Neuronal stem cell (in vitro differentiated cells): ENCODE data around the gene MCAT.

Experiments used
- DNase-seq: peaks from one replicate; pipeline ENCODE4 v3.0.0-alpha.2; 2013; ENCODE audit warnings: low spot score
- H2AFZ ChIP-seq: one replicate; pipeline ENCODE4 v1.6.1; 2013; ENCODE audit warnings: mild to moderate bottlenecking, low read length, inconsistent platforms
- H2AK5ac ChIP-seq: 2 replicates; pipeline ENCODE4 v1.6.1; 2013; ENCODE audit warnings: low read depth, mild to moderate bottlenecking, inconsistent platforms, low read length, moderate library complexity, mixed read lengths
- H2BK120ac ChIP-seq: 2 replicates; pipeline ENCODE4 v1.6.1; 2013; ENCODE audit warnings: low read depth, mild to moderate bottlenecking, inconsistent platforms, low read length, moderate library complexity, mixed read lengths
- H2BK12ac ChIP-seq: one replicate; pipeline ENCODE4 v1.6.1; 2013; ENCODE audit warnings: low read length, inconsistent platforms
- H2BK15ac ChIP-seq: 2 replicates; pipeline ENCODE4 v1.6.1; 2013; ENCODE audit warnings: mild to moderate bottlenecking, low read length, inconsistent platforms, mixed read lengths
- H2BK5ac ChIP-seq: one replicate; pipeline ENCODE4 v1.6.1; 2013; ENCODE audit warnings: inconsistent platforms, mild to moderate bottlenecking, low read length, moderate library complexity
- H3K14ac ChIP-seq: one replicate; pipeline ENCODE4 v1.6.1; 2013; ENCODE audit warnings: low read length, inconsistent platforms
- H3K18ac ChIP-seq: 2 replicates; pipeline ENCODE4 v1.6.1; 2013; ENCODE audit warnings: low read length, inconsistent platforms
- H3K23ac ChIP-seq: 2 replicates; pipeline ENCODE4 v1.6.1; 2013; ENCODE audit warnings: low read depth, mild to moderate bottlenecking, mixed read lengths, low read length, inconsistent platforms; ENCODE audit not compliant: poor library complexity
- H3K27ac ChIP-seq: replicated peaks from 3 replicates; pipeline ENCODE4 v1.5.1; 2013; ENCODE audit warnings: low read length, inconsistent platforms
- H3K27me3 ChIP-seq, 3 experiments: 2 replicates each; pipeline ENCODE4 v1.6.1; 2013; ENCODE audit warnings: low read length in 3 of 3, mild to moderate bottlenecking in 2 of 3, inconsistent platforms in 1 of 3, low read depth in 1 of 3, mixed read lengths in 1 of 3, moderate library complexity in 1 of 3; ENCODE audit not compliant: control insufficient read depth in 3 of 3, insufficient read depth in 3 of 3
- H3K36me3 ChIP-seq, 2 donors: replicated peaks in 1 of 2; 2 replicates each; pipeline ENCODE4 v1.6.1; 2013; ENCODE audit warnings: low read length in 2 of 2; ENCODE audit not compliant: control insufficient read depth in 2 of 2, insufficient read depth in 2 of 2
- H3K4ac ChIP-seq: 2 replicates; pipeline ENCODE4 v1.6.1; 2013; ENCODE audit warnings: inconsistent platforms, mild to moderate bottlenecking, low read length, moderate library complexity
- H3K4me1 ChIP-seq, 2 donors: 1 replicate in 1 of 2; 2 replicates in 1 of 2; pipeline ENCODE4 v1.6.1; 2013; ENCODE audit warnings: low read length in 2 of 2, low read depth in 1 of 2; ENCODE audit not compliant: control insufficient read depth in 2 of 2, insufficient read depth in 1 of 2
- H3K4me2 ChIP-seq: one replicate; pipeline ENCODE4 v1.6.1; 2013; ENCODE audit warnings: mild to moderate bottlenecking, low read length, inconsistent platforms; ENCODE audit not compliant: insufficient read depth, poor library complexity, severe bottlenecking
- H3K4me3 ChIP-seq, 2 donors: 2 replicates each; pipeline ENCODE4 v1.5.1; 2013; ENCODE audit warnings: low read length in 2 of 2, mild to moderate bottlenecking in 2 of 2, inconsistent platforms in 1 of 2, moderate library complexity in 1 of 2
- H3K79me1 ChIP-seq: one replicate; pipeline ENCODE4 v1.6.1; 2013; ENCODE audit warnings: low read depth, mild to moderate bottlenecking, inconsistent platforms, low read length, moderate library complexity
- H3K9ac ChIP-seq: one replicate; pipeline ENCODE4 v1.6.1; 2013; ENCODE audit warnings: mild to moderate bottlenecking, low read depth, low read length, inconsistent platforms; ENCODE audit not compliant: poor library complexity
- H3K9me3 ChIP-seq, 2 donors: replicated peaks in 1 of 2; 2 replicates each; pipeline versions ENCODE3 to v1.6.1; 2013; ENCODE audit warnings: low read length in 2 of 2, mild to moderate bottlenecking in 2 of 2, inconsistent platforms in 1 of 2, low read depth in 1 of 2, mixed read lengths in 1 of 2, moderate library complexity in 1 of 2; ENCODE audit not compliant: control insufficient read depth in 2 of 2, insufficient read depth in 1 of 2
- H4K8ac ChIP-seq: one replicate; pipeline ENCODE4 v1.6.1; 2013; ENCODE audit warnings: low read depth, mild to moderate bottlenecking, inconsistent platforms, low read length, moderate library complexity
- H4K91ac ChIP-seq: one replicate; pipeline ENCODE4 v1.6.1; 2013; ENCODE audit warnings: low read length, low read depth, mild to moderate bottlenecking, inconsistent platforms; ENCODE audit not compliant: poor library complexity
- WGBS, 2 donors: extraction: QIAGEN DNeasy Blood & Tissue Kit; methylation state at CpG; one replicate each; pipeline ENCODE4 v1.1.7; 2013; ENCODE audit warnings: missing lambda C conversion rate in 2 of 2, mixed read lengths in 1 of 2; ENCODE audit not compliant: insufficient read length in 2 of 2, insufficient replicate concordance in 1 of 2; ENCODE audit errors: extremely low coverage in 2 of 2; 5-methylcytosine and 5-hydroxymethylcytosine counted together

The MCAT gene

GRCh38 chr22:43135565-43135964 lies 7.6 kb downstream of the MCAT start:
- no CpG with 5 or more reads among the region's 5 CpGs for WGBS, 2 donors
- Histone ChIP-seq H3K9ac (no peak overlapping the region), H3K23ac (no peak overlapping the region), H3K14ac (no peak overlapping the region), H2BK15ac (no peak overlapping the region), H3K27ac (no peak overlapping the region), H4K8ac (no peak overlapping the region), H3K9me3 (no peaks in the 10 kb centered on the region), H3K4ac (no peak overlapping the region), H3K36me3 (peaks cover 51 to 94% of the 10 kb centered on the region in 2 donors), H2BK12ac (no peak overlapping the region), H3K4me1 (no peaks in the 10 kb centered on the region), H3K27me3 (peaks cover 0 to 2% (median 0%) of the 10 kb centered on the region in 3 experiments), H2AK5ac (no peak overlapping the region), H3K18ac (no peak overlapping the region), H2AFZ (no peak overlapping the region), H4K91ac (peak overlapping the region; percentile 44), H3K4me3 (peak overlapping the region in 1 of 2 donors; percentile 1), H3K4me2 (no peak overlapping the region), H3K79me1 (peaks cover 3% of the 10 kb centered on the region), H2BK5ac (no peak overlapping the region), H2BK120ac (no peak overlapping the region)
- DNase-seq = no peak

DNA sequence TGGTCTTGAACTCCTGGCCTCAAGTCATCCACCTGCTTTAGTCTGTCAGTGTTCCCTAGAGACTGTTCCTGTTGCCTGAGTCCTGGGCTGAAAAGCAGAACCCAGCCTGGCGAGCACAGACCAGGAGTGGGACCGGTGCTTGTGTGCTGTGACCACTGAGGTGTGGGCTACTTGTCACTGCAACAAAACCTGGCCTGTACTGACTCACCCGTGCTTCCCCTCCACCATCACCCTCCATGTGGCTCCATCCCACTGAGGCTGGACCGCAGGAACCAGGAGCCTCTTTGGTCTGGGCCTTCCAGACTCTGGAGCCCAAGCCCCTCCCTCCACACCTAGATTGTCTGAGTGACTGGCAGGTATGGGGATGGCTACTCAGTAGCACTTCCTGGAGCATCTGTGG lies 8.6 kb downstream of the MCAT start:
- Histone ChIP-seq H3K9ac (no peak overlapping the region), H4K8ac (no peak overlapping the region), H2AK5ac (no peak overlapping the region), H3K23ac (no peak overlapping the region), H2BK12ac (no peak overlapping the region), H2AFZ (no peak overlapping the region), H3K4me3 (no peak overlapping the region), H2BK120ac (no peak overlapping the region), H2BK15ac (no peak overlapping the region), H4K91ac (no peak overlapping the region), H3K27me3 (peaks cover 0 to 2% (median 0%) of the 10 kb centered on the region in 3 experiments), H2BK5ac (no peak overlapping the region), H3K27ac (no peak overlapping the region), H3K36me3 (peaks cover 45 to 84% of the 10 kb centered on the region in 2 donors), H3K79me1 (peaks cover 3% of the 10 kb centered on the region), H3K14ac (no peak overlapping the region), H3K4ac (no peak overlapping the region), H3K9me3 (no peaks in the 10 kb centered on the region), H3K4me2 (no peak overlapping the region), H3K18ac (no peak overlapping the region), H3K4me1 (peaks cover 0 to 1% of the 10 kb centered on the region in 2 donors)
- no peak for DNase-seq
- WGBS, 2 donors = no CpG with 5 or more reads among the region's 4 CpGs

DNA sequence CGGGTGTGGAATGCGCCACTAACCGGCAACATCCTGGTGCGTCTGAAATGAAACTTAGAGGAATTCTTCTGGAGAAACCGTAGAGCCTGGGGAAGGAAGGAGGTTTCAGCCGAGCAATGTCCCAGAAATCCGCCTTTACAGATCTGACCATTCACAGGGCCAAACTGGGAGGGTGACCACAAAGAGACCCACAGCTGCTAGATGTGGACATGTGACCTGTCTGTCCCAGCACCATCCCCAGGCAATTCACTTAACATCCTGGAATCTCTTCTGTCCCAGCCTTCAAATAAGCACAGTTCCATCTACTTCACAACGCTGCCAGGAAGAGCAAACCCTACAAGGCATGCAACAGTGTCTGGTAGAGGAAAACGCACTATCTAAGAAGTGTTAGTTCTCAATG lies 9.8 kb downstream of the MCAT start:
- Histone ChIP-seq H2AFZ (no peak overlapping the region), H3K79me1 (peaks cover 3% of the 10 kb centered on the region), H3K27me3 (peaks cover 0 to 2% (median 0%) of the 10 kb centered on the region in 3 experiments), H3K27ac (no peak overlapping the region), H2AK5ac (no peak overlapping the region), H2BK5ac (no peak overlapping the region), H3K4ac (no peak overlapping the region), H3K4me3 (no peak overlapping the region), H3K9me3 (no peaks in the 10 kb centered on the region), H3K36me3 (peaks cover 39 to 72% of the 10 kb centered on the region in 2 donors), H3K23ac (no peak overlapping the region), H3K4me1 (peaks cover 0 to 3% of the 10 kb centered on the region in 2 donors), H2BK12ac (no peak overlapping the region), H2BK120ac (no peak overlapping the region), H3K14ac (no peak overlapping the region), H3K4me2 (no peak overlapping the region), H4K8ac (no peak overlapping the region), H3K9ac (no peak overlapping the region), H4K91ac (no peak overlapping the region), H2BK15ac (no peak overlapping the region), H3K18ac (no peak overlapping the region)
- no CpG with 5 or more reads among the region's 9 CpGs for WGBS, 2 donors
- no peak for DNase-seq

DNA sequence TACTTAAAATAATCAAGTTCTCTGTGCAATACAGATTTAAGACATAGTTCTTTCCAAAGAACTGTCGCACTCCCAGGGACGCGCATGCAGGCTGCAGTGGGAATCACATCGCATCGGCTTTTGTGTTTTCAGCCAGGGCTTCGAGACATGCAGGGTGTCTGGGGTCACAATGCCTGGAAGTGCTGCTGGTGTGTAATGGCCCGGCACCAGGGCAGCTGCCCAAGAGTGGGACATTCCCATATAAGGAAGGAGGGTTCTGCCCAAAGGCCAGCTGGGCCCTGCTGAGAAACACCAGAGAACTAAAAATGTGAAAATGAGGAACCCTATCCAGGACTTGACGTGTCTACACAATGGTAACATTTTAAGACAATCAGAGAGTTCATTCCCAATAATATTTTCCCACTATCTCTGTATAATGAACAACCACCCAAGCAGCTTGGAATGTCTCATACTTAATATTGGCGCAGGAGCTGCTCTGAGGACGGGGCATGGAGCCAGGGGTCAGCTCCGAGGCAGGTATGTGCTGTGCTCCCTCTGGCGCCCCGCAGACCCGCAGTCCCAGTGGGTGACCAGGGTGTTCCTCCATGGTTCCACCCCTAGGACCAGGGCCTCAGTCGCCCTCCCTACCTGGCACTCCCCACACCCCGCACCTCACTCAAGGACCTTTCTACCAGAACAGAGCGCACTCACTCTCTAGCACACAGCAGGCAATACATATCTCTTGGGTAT lies 11.3 kb downstream of the MCAT start:
- Histone ChIP-seq H3K23ac (no peak overlapping the region), H3K27ac (no peak overlapping the region), H3K9ac (no peak overlapping the region), H3K4me2 (no peak overlapping the region), H2BK5ac (no peak overlapping the region), H2BK120ac (no peak overlapping the region), H2AFZ (no peak overlapping the region), H2BK15ac (no peak overlapping the region), H4K8ac (no peak overlapping the region), H3K4me3 (no peak overlapping the region), H3K79me1 (peaks cover 3% of the 10 kb centered on the region), H3K36me3 (peaks cover 35 to 58% of the 10 kb centered on the region in 2 donors), H2BK12ac (no peak overlapping the region), H3K9me3 (no peaks in the 10 kb centered on the region), H3K14ac (no peak overlapping the region), H2AK5ac (no peak overlapping the region), H3K18ac (no peak overlapping the region), H3K4me1 (peaks cover 0 to 5% of the 10 kb centered on the region in 2 donors), H3K27me3 (peaks cover 0 to 2% (median 0%) of the 10 kb centered on the region in 3 experiments), H3K4ac (no peak overlapping the region), H4K91ac (no peak overlapping the region)
- no CpG with 5 or more reads among the region's 17 CpGs for WGBS, 2 donors
- no peak for DNase-seq
